ENCODE data around the gene TMEM150A. TPM values are rescaled to one million over a fixed set of nuclear protein-coding genes. Genes with fewer than 3 reads are reported as not detected.
A peak's percentile ranks its signal among the peaks of the same experiment; 100 is the strongest.

The TMEM150A gene
- total RNA-seq, 1 donor from 2014 or later = 7.2 TPM

GRCh38 chr2:85566265-85566664 is 36.2 kb downstream of the TMEM150A start:
- Histone ChIP-seq H3K9me3 (ENCODE audit: low read depth) (no peaks in the 10 kb centered on the region), H4K20me1 (ENCODE audit: low read depth) (no peaks in the 10 kb centered on the region), H3K9ac (no peak overlapping the region), H3F3A (ENCODE audit: low read depth) (no peaks in the 10 kb centered on the region), H2AFZ (replicated peaks) (no peak overlapping the region), H3K36me3 (no peaks in the 10 kb centered on the region), H3K4me3 (no peak overlapping the region), H3K27ac (no peak overlapping the region), H3K27me3 (peaks cover 68% of the 10 kb centered on the region), H3K4me1 (no peaks in the 10 kb centered on the region), H3K79me2 (ENCODE audit: low read depth) (no peaks in the 10 kb centered on the region), H3K4me2 (no peak overlapping the region)
- H3K27me3 Mint-ChIP-seq (ENCODE audit: insufficient read depth, low read depth) = peaks cover 21% of the 10 kb centered on the region
- H3K27ac Mint-ChIP-seq = no peak overlapping the region
- no peak overlapping the region for H3K4me3 Mint-ChIP-seq
- no peaks in the 10 kb centered on the region for H3K9me3 Mint-ChIP-seq
- H3K36me3 Mint-ChIP-seq = no peaks in the 10 kb centered on the region
- no peak for DNase-seq (ENCODE audit: low spot score)
- TF ChIP-seq EZH2phosphoT487 (IDR thresholded peaks at IDR 0.05) = no peak
- TF ChIP-seq CTCF (IDR thresholded peaks at IDR 0.05) = no peak
- no peak for TF ChIP-seq EZH2 (IDR thresholded peaks at IDR 0.05)
- H3K4me1 Mint-ChIP-seq = peaks cover 4% of the 10 kb centered on the region

GRCh38 chr2:85564144-85564563 is 38.3 kb downstream of the TMEM150A start:
- no peaks in the 10 kb centered on the region for H4K20me1 ChIP-seq (ENCODE audit: low read depth)
- Mint-ChIP-seq H3K27ac (peak overlapping the region; percentile 18), H3K4me1 (peaks cover 20% of the 10 kb centered on the region), H3K27me3 (ENCODE audit: insufficient read depth, low read depth) (peaks cover 17% of the 10 kb centered on the region), H3K4me3 (peak overlapping the region; percentile 16), H3K36me3 (no peaks in the 10 kb centered on the region), H3K9me3 (no peaks in the 10 kb centered on the region)
- H2AFZ ChIP-seq (replicated peaks) = no peak overlapping the region
- H3K9me3 ChIP-seq (ENCODE audit: low read depth) = no peaks in the 10 kb centered on the region
- H3K4me3 ChIP-seq = no peak overlapping the region
- no peak overlapping the region for H3K4me2 ChIP-seq
- H3K36me3 ChIP-seq = no peaks in the 10 kb centered on the region
- H3K79me2 ChIP-seq (ENCODE audit: low read depth) = peaks cover 19% of the 10 kb centered on the region
- no peak overlapping the region for H3K27ac ChIP-seq
- H3K4me1 ChIP-seq = no peaks in the 10 kb centered on the region
- no peak for TF ChIP-seq CTCF (IDR thresholded peaks at IDR 0.05)
- no peak for TF ChIP-seq EZH2 (IDR thresholded peaks at IDR 0.05)
- no peak for TF ChIP-seq EZH2phosphoT487 (IDR thresholded peaks at IDR 0.05)
- H3F3A ChIP-seq (ENCODE audit: low read depth) = no peaks in the 10 kb centered on the region
- H3K9ac ChIP-seq = no peak overlapping the region
- DNase-seq (ENCODE audit: low spot score) = no peak
- H3K27me3 ChIP-seq = peaks cover 47% of the 10 kb centered on the region

- peak; percentile 99 for DNase-seq (ENCODE audit: low spot score)
- peaks cover 24% of the 10 kb centered on the region for H3K4me1 Mint-ChIP-seq
- peaks cover 6% of the 10 kb centered on the region for H4K20me1 ChIP-seq (ENCODE audit: low read depth)
- peaks cover 36% of the 10 kb centered on the region for H3K79me2 ChIP-seq (ENCODE audit: low read depth)
- peak within 1 kb of the TSS; percentile 73 for H3K27ac ChIP-seq
- no peaks in the 10 kb centered on the region for H3K9me3 ChIP-seq (ENCODE audit: low read depth)
- no peaks in the 10 kb centered on the region for H3K4me1 ChIP-seq
- H3K9ac ChIP-seq = peak within 1 kb of the TSS; percentile 75
- peaks cover 12% of the 10 kb centered on the region for H3K27me3 Mint-ChIP-seq (ENCODE audit: insufficient read depth, low read depth)
- H3K4me3 ChIP-seq = peak within 1 kb of the TSS; percentile 86
- H3K4me3 Mint-ChIP-seq = peak within 1 kb of the TSS; percentile 99
- peak within 1 kb of the TSS; percentile 99 for H3K27ac Mint-ChIP-seq
- H3K9me3 Mint-ChIP-seq = no peaks in the 10 kb centered on the region
- peaks cover 21% of the 10 kb centered on the region for H3K27me3 ChIP-seq
- H3K4me2 ChIP-seq = peak within 1 kb of the TSS; percentile 83
- H3F3A ChIP-seq (ENCODE audit: low read depth) = no peaks in the 10 kb centered on the region
- peaks cover 3% of the 10 kb centered on the region for H3K36me3 Mint-ChIP-seq
- peak within 1 kb of the TSS; percentile 93 for H2AFZ ChIP-seq (replicated peaks)
- no peak for TF ChIP-seq CTCF (IDR thresholded peaks at IDR 0.05)
- no peaks in the 10 kb centered on the region for H3K36me3 ChIP-seq
Observed at GRCh38 chr2:85561280-85562212, 41.0 kb downstream of the TMEM150A start, which contains the start of gene GGCX. GGCX (minus strand) TSS chr2:85561493; CDS start chr2:85561428, 65 bp downstream.

Measured in neural progenitor cell (in vitro differentiated cells).